OCI-LY7 (cell line): ENCODE measurements around the gene DLX2. TPM values are rescaled to one million over a fixed set of nuclear protein-coding genes. Genes with fewer than 3 reads are reported as not detected.
A peak's percentile ranks its signal among the peaks of the same experiment; 100 is the strongest.

Experiments used
- BruUV-seq: library from RNA; stranded (reverse); fragments of 400-500 nt; replicated peaks from 2 replicates; lab custom pipeline; 2021; lab: Mats Ljungman, UMichigan
- CTCF ChIA-PET: fragments of 300-600 bp; sonication (Branson Sonifier 250); formaldehyde crosslinking; loops from one replicate; lab custom pipeline; 2022; ENCODE audit warnings: antibody characterized with exemption; ENCODE audit not compliant: unreplicated experiment; lab: Charles Lee
- POLR2A ChIA-PET: fragments of 300-600 bp; sonication (Branson Sonifier 250); formaldehyde crosslinking; loops from one replicate; lab custom pipeline; 2022; ENCODE audit warnings: antibody characterized with exemption; lab: Charles Lee
- DNase-seq: peaks from one replicate; pipeline ENCODE4 v3.0.0-alpha.2; 2015; ENCODE audit warnings: low spot score
- H2AFZ ChIP-seq: fragments of 200-600 bp; sonication (generic), shearing (Covaris generic); 2 replicates; pipeline ENCODE4 v1.6.1; 2014; ENCODE audit warnings: mild to moderate bottlenecking, antibody characterized with exemption, low read length, moderate library complexity
- H3K27ac ChIP-seq: fragments of 200-600 bp; sonication (generic); 2 replicates; pipeline ENCODE4 v1.5.1; 2014; ENCODE audit warnings: mixed run types, low read depth, mild to moderate bottlenecking, moderate library complexity, low read length, inconsistent platforms; ENCODE audit not compliant: poor library complexity, severe bottlenecking
- H3K36me3 ChIP-seq: fragments of 200-600 bp; sonication (generic); 2 replicates; pipeline ENCODE4 v1.6.1; 2014; ENCODE audit warnings: mild to moderate bottlenecking, antibody characterized with exemption, low read length, moderate library complexity, mixed read lengths; ENCODE audit not compliant: insufficient read depth
- H3K4me1 ChIP-seq: fragments of 200-600 bp; sonication (generic); 2 replicates; pipeline ENCODE4 v1.5.1; 2014; ENCODE audit warnings: mild to moderate bottlenecking, low read length; ENCODE audit not compliant: insufficient read depth, poor library complexity, severe bottlenecking
- H3K4me2 ChIP-seq: fragments of 200-600 bp; sonication (generic); 2 replicates; pipeline ENCODE4 v1.6.1; 2014; ENCODE audit warnings: mild to moderate bottlenecking, low read length
- H3K4me3 ChIP-seq: fragments of 200-600 bp; sonication (generic); 2 replicates; pipeline ENCODE4 v1.5.1; 2014; ENCODE audit warnings: mild to moderate bottlenecking, low read depth, low read length; ENCODE audit not compliant: poor library complexity, severe bottlenecking
- H3K79me2 ChIP-seq: fragments of 200-600 bp; sonication (generic); 2 replicates; pipeline ENCODE4 v1.6.1; 2016; ENCODE audit warnings: low read depth, mild to moderate bottlenecking, low read length, moderate library complexity, mixed read lengths; ENCODE audit not compliant: insufficient read depth
- H3K9me2 ChIP-seq: fragments of 200-600 bp; sonication (generic); 2 replicates; pipeline ENCODE4 v1.6.1; 2016; ENCODE audit warnings: mild to moderate bottlenecking, low read length, mixed read lengths; ENCODE audit not compliant: insufficient read depth
- H3K9me3 ChIP-seq: fragments of 200-600 bp; sonication (generic); 2 replicates; pipeline ENCODE4 v1.6.1; 2014; ENCODE audit warnings: mild to moderate bottlenecking, mixed run types, low read length, mixed read lengths
- H4K20me1 ChIP-seq: fragments of 200-600 bp; sonication (generic); 2 replicates; pipeline ENCODE4 v1.6.1; 2014; ENCODE audit warnings: mild to moderate bottlenecking, antibody characterized with exemption, low read length, moderate library complexity, mixed read lengths; ENCODE audit not compliant: insufficient read depth
- EZH2phosphoT487 ChIP-seq: fragments of 200-600 bp; sonication (generic); IDR thresholded peaks from 2 replicates; pipeline ENCODE4 v1.6.1; 2018; ENCODE audit warnings: low read depth, borderline replicate concordance, mild to moderate bottlenecking, mixed run types, antibody characterized with exemption, low read length, moderate library complexity, mixed read lengths
- intact Hi-C: fragments of 100-400 bp; cut with micrococcal nuclease; formaldehyde crosslinking; loops from one replicate; pipeline ENCODE4 v1.10.0; 2022; ENCODE audit not compliant: unreplicated experiment
- total RNA-seq, 2 experiments: library from RNA; depleted of rRNA in 1 of 2; stranded (reverse); fragments of >200 nt in 1 of 2; shearing (Covaris generic) in 1 of 2; gene quantifications; 2 replicates each; pipeline ENCODE4 v1.2.3, GENCODE V29; 2014 to 2022
- TF ChIP-seq, protein P1 (sequence below): fragments of 200-600 bp; sonication (generic); conservative IDR thresholded peaks from 2 replicates; pipeline ENCODE4 v1.5.1; 2014; ENCODE audit warnings: mild to moderate bottlenecking, antibody characterized with exemption, low read length, moderate library complexity, mixed read lengths

Gene DLX2
- total RNA-seq, 2 experiments from 2014 or later: 0.22 TPM; not detected in 1

DNA sequence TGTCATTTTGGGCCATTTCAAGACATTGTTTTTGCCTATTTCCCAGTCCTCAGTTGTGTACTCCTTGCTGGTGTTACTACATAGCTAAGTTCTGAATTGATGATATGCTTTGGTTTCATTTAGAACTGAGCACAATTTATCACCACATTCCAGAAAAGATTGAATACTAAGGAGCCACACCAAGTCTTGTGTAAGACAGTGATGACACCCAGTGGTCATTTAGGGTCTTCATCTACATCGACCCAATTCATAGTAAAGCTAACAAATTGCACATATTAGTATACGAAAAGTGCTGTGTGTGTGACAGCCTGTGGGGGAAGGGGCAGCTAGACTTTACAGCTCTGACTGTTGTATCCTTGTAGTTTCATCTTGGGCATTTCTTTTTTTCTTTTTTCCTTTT is 10.9 kb upstream of the DLX2 start:
- no peak overlapping the region for H3K4me3 ChIP-seq
- no TSS peak for BruUV-seq

DNA sequence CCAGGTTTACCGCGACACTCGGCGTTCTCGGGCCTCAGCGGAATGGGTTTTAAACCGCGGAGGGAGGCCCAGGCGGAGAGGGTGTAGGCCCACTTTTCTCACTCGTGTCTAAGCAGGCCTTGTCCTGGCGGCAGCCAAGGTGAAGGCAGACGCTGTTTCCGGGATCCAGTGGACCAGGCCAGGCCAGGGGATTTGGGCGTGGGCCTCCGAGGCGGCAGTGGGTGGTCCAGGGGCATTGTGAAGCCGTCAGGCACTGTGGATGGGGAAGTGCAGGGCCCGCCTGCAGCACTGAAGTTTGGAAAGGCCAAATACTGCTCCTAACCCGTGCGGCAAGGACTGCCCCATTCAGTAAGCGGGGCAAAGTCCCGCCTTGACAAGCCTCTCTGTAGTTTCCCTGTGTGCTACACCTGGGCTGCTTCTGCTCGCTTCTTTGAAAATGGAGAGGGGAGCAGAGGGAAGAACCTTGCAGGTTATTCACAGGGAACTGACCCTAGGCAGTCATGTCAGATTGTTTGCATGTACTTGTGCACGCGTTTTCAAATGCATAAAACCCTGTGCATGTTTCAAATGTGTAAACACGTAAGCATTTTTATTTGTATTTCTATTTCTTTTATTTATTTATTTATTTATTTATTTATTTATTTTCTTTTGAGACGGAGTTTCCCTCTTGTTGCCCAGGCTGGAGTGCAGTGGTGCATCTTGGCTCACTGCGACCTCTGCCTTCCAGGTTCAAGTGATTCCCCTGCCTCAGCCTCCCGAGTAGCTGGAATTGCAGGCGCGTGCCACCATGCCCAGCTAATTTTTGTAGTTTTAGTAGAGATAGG is 7.5 kb upstream of the DLX2 start:
- H3K4me1 ChIP-seq: no peaks in the 10 kb centered on the region
- TF ChIP-seq, protein P1, sequence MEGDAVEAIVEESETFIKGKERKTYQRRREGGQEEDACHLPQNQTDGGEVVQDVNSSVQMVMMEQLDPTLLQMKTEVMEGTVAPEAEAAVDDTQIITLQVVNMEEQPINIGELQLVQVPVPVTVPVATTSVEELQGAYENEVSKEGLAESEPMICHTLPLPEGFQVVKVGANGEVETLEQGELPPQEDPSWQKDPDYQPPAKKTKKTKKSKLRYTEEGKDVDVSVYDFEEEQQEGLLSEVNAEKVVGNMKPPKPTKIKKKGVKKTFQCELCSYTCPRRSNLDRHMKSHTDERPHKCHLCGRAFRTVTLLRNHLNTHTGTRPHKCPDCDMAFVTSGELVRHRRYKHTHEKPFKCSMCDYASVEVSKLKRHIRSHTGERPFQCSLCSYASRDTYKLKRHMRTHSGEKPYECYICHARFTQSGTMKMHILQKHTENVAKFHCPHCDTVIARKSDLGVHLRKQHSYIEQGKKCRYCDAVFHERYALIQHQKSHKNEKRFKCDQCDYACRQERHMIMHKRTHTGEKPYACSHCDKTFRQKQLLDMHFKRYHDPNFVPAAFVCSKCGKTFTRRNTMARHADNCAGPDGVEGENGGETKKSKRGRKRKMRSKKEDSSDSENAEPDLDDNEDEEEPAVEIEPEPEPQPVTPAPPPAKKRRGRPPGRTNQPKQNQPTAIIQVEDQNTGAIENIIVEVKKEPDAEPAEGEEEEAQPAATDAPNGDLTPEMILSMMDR: no peak
- no peak for TF ChIP-seq EZH2phosphoT487
- no peaks in the 10 kb centered on the region for H3K9me3 ChIP-seq
- H3K79me2 ChIP-seq: no peaks in the 10 kb centered on the region
- CTCF ChIA-PET: no interaction called here
- no peak overlapping the region for H3K4me2 ChIP-seq
- no peak overlapping the region for H3K27ac ChIP-seq
- no peak for DNase-seq
- H4K20me1 ChIP-seq: no peaks in the 10 kb centered on the region
- H2AFZ ChIP-seq: no peak overlapping the region
- intact Hi-C loops: loop anchor here (10.0 kb wide), 1 partner anchor 105 kb away; no protein-coding TSS in a partner anchor
- no TSS peak for BruUV-seq
- H3K36me3 ChIP-seq: no peaks in the 10 kb centered on the region
- no peak overlapping the region for H3K4me3 ChIP-seq
- H3K9me2 ChIP-seq: no peaks in the 10 kb centered on the region
- POLR2A ChIA-PET: interaction anchor here (0.6 kb wide), 1 partner anchor 10 kb away, joined by 4 read pairs; no protein-coding TSS in a partner anchor

More for the DNA sequence above, 10.9 kb upstream of the DLX2 start:
- no peaks in the 10 kb centered on the region for H3K9me3 ChIP-seq
- no peak overlapping the region for H3K4me2 ChIP-seq
- H4K20me1 ChIP-seq: no peaks in the 10 kb centered on the region
- DNase-seq: peak; percentile 54
- no peak overlapping the region for H2AFZ ChIP-seq
- H3K9me2 ChIP-seq: no peaks in the 10 kb centered on the region
- TF ChIP-seq, protein P1: peak; percentile 77
- TF ChIP-seq EZH2phosphoT487: no peak
- H3K79me2 ChIP-seq: no peaks in the 10 kb centered on the region
- no peak overlapping the region for H3K27ac ChIP-seq
- no peaks in the 10 kb centered on the region for H3K36me3 ChIP-seq
- ChIA-PET CTCF (interaction anchor here (1.0 kb wide), 2 partner anchors 14 to 540 kb away, joined by 3 to 5 read pairs; no protein-coding TSS in a partner anchor), POLR2A (interaction anchor here (0.6 kb wide), 1 partner anchor 69 kb away, joined by 3 read pairs; no protein-coding TSS in a partner anchor)
- intact Hi-C loops: no loop called here
- no peaks in the 10 kb centered on the region for H3K4me1 ChIP-seq
